HG02884 (cell line): ENCODE results near the gene ADAMTS14.

Experiments
- ATAC-seq: cut with Tn5 transposase; IDR thresholded peaks from one replicate; pipeline ENCODE4 v1.9.1; 2021; ENCODE audit warnings: mild to moderate bottlenecking, moderate library complexity; ENCODE audit not compliant: unreplicated experiment

Gene ADAMTS14

GRCh38 chr10:70810967-70811366 lies 138.7 kb downstream of the ADAMTS14 start:
- ATAC-seq: no peak

DNA sequence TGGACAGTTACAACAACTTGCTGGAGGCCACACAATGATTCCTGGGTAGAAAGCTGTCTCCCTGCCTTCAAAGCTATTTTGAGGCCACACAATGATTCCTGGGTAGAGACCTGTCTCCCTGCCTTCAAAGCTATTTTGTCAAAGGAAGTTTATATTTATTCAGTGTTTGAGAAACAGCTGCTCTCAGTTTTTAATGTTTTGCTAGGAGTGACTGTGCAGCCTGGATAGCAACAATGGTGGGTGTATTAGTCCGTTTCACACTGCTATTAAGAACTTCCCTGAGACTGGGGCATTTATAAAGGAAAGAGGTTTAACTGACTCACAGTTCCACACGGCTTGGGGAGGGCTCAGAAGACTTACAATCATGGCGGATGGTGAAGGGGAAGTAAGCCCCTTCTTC lies 139.6 kb downstream of the ADAMTS14 start:
- ATAC-seq: no peak
